Hepatocyte (in vitro differentiated cells): ENCODE results near the gene ARV1.

Experiments used
- EZH2 ChIP-seq: fragments of 200-600 bp; sonication (generic); IDR thresholded peaks from 2 replicates; pipeline ENCODE4 v1.6.1; 2016; ENCODE audit warnings: antibody characterized with exemption, mild to moderate bottlenecking, borderline replicate concordance
- TF ChIP-seq, protein P1 (sequence below): fragments of 200-600 bp; sonication (generic); IDR thresholded peaks from 2 replicates; pipeline ENCODE4 v1.5.1; 2016; ENCODE audit warnings: antibody characterized with exemption, mild to moderate bottlenecking; ENCODE audit not compliant: poor library complexity

DNA sequence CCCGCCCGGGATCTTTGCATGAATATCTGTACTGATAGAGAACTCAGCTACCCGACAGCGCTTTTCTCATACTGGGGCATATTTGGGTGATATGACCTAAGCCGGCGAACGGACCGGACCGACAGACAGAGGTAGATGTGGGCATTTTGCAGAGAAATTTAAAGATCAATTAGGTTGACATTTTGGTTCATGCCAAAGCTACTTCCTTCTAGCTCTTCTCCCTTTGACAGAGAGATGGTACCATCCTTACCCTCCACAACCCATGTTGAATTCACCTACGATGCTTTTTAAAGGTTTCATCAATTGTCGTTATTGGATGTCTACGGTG lies 459 bp downstream of the ARV1 start:
- TF ChIP-seq, protein P1, sequence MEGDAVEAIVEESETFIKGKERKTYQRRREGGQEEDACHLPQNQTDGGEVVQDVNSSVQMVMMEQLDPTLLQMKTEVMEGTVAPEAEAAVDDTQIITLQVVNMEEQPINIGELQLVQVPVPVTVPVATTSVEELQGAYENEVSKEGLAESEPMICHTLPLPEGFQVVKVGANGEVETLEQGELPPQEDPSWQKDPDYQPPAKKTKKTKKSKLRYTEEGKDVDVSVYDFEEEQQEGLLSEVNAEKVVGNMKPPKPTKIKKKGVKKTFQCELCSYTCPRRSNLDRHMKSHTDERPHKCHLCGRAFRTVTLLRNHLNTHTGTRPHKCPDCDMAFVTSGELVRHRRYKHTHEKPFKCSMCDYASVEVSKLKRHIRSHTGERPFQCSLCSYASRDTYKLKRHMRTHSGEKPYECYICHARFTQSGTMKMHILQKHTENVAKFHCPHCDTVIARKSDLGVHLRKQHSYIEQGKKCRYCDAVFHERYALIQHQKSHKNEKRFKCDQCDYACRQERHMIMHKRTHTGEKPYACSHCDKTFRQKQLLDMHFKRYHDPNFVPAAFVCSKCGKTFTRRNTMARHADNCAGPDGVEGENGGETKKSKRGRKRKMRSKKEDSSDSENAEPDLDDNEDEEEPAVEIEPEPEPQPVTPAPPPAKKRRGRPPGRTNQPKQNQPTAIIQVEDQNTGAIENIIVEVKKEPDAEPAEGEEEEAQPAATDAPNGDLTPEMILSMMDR: no peak
- TF ChIP-seq EZH2: no peak
